Activated T-cell treated with anti-CD3 and anti-CD28 coated beads, Interleukin-2, amount 50 U/mL, for 72 hours (primary cell): Measurements from ENCODE around the gene CCDC137. TPM values are rescaled to one million over a fixed set of nuclear protein-coding genes. Genes with fewer than 3 reads are reported as not detected.

ENCODE experiments used
- ATAC-seq, 2 donors: fragments of 150-1000 bp; cut with Tn5 transposase; replicated peaks in 1 of 2; 2 replicates each; pipeline ENCODE4 v1.10.0; 2021; ENCODE audit warnings: moderate library complexity in 2 of 2, mild to moderate bottlenecking in 1 of 2
- DNase-seq, 2 donors: peaks; one replicate each; pipeline ENCODE4 v3.0.0; 2021 to 2022; ENCODE audit warnings: mixed read lengths in 1 of 2
- H3K27ac Mint-ChIP-seq: one replicate; pipeline ENCODE4 v1.8.0; 2022; ENCODE audit warnings: mild to moderate bottlenecking, moderate library complexity, mixed read lengths
- H3K27me3 Mint-ChIP-seq: one replicate; pipeline ENCODE4 v1.8.0; 2022; ENCODE audit warnings: low read depth, mixed read lengths
- H3K36me3 Mint-ChIP-seq, 2 donors: one replicate each; pipeline ENCODE4 v1.8.0; 2022; ENCODE audit warnings: mixed read lengths in 2 of 2, mild to moderate bottlenecking in 1 of 2; ENCODE audit not compliant: insufficient read depth in 2 of 2
- H3K4me1 Mint-ChIP-seq: one replicate; pipeline ENCODE4 v1.8.0; 2022; ENCODE audit warnings: low read depth, mixed read lengths
- H3K4me3 Mint-ChIP-seq, 2 donors: one replicate each; pipeline ENCODE4 v1.8.0; 2022; ENCODE audit warnings: mild to moderate bottlenecking in 2 of 2, mixed read lengths in 2 of 2, moderate library complexity in 2 of 2
- H3K9me3 Mint-ChIP-seq, 2 donors: one replicate each; pipeline ENCODE4 v1.8.0; 2022; ENCODE audit warnings: mixed read lengths in 2 of 2
- total RNA-seq, 2 donors: library from RNA; stranded (reverse); gene quantifications; one replicate each; pipeline ENCODE4 v1.2.3, GENCODE V29; 2022

CCDC137 gene
- total RNA-seq, 2 donors from 2014 or later = 26.1 to 46.5 TPM

GRCh38 chr17:81713556-81714411 lies 47.2 kb downstream of the CCDC137 start:
- H3K36me3 Mint-ChIP-seq = no peaks in the 10 kb centered on the region
- H3K27ac Mint-ChIP-seq = no peak overlapping the region
- H3K4me1 Mint-ChIP-seq = peaks cover 34% of the 10 kb centered on the region
- H3K27me3 Mint-ChIP-seq = no peaks in the 10 kb centered on the region
- ATAC-seq (no peak), DNase-seq (no peak)
- H3K4me3 Mint-ChIP-seq = peak overlapping the region; percentile 93
- no peaks in the 10 kb centered on the region for H3K9me3 Mint-ChIP-seq

- ATAC-seq = no peak
- Mint-ChIP-seq H3K9me3 (no peaks in the 10 kb centered on the region), H3K4me1 (peaks cover 34% of the 10 kb centered on the region), H3K4me3 (no peak overlapping the region), H3K27ac (no peak overlapping the region), H3K27me3 (no peaks in the 10 kb centered on the region), H3K36me3 (no peaks in the 10 kb centered on the region)
- no peak for DNase-seq
Measured at GRCh38 chr17:81714412-81715106, 48.0 kb downstream of the CCDC137 start.

DNA sequence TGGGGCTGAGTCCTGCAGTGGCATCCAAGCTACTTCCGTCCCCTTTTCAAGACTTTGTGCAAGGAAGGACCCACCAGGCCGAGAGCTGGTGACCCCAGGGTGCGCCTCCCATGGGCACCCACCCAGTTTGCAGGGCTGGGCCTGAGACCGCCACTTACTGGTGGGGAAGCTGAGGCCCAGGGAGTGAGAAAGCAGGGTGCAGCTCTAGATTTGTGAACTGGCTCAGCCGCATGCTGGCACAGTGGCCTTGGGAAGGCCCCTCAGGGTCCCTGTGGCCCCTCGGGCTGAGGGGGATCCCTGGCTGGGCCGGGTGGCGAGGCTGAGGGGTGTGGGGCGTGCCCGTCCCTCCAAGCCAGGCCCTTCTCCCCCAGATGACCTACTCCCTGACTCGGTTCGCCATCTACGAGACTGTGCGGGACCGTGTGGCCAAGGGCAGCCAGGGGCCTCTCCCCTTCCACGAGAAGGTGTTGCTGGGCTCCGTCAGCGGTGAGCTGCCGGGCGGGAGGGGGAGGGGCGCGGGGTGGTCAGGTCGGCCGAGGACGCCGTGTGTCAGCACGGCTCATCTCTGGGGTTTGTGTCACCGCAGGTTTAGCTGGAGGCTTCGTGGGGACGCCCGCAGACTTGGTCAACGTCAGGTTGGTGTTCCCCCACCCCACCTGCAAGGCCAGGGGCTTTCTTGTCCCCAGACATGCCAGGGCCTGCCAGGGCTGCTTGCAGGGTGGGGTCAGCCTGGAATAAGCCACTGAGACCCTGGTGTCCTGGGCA lies 48.8 kb downstream of the CCDC137 start:
- Mint-ChIP-seq H3K4me1 (peaks cover 28% of the 10 kb centered on the region), H3K27ac (no peak overlapping the region), H3K27me3 (no peaks in the 10 kb centered on the region), H3K9me3 (no peaks in the 10 kb centered on the region), H3K4me3 (no peak overlapping the region), H3K36me3 (no peaks in the 10 kb centered on the region)
- ATAC-seq (no peak), DNase-seq (no peak)

DNA sequence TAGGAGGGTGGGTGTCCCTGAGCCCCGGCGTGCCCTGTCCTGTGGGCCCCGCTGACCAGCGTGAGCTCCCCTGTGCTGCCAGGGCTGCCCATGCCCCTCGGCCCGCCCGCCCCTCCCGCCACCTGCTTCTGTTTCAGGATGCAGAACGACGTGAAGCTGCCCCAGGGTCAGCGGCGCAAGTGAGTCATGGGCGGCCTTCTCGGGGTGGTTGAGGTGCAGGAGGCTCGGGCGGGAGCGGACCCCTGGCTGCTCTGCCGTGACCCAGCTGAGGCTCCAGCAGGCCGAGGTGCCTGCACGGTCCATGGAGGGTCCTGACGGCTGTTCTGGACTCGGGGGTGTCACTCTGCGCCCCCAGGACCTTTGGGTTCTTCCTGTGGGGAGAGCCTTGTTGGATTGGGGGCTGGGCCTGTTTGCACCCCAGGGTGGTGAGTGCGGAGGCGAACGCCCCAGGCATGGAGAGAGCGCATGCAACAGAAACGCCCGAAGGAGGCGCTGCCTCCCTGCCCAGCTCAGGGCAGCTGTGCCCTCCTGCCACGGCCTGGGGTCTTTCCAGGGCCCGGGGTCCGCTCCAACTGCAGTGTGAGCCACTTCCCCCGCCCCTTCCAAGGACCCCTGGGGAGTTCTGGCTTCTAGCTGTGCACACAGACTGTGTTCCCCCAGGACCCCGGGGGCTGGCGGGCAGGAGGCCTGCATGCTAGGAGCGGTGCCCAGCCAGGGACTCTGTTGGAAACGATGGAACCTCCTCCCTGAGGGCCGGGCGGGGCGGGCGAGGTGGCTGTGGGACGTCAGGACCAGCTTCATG lies 49.5 kb downstream of the CCDC137 start:
- Mint-ChIP-seq H3K4me1 (peaks cover 20% of the 10 kb centered on the region), H3K36me3 (peaks cover 0 to 1% of the 10 kb centered on the region in 2 donors), H3K27ac (no peak overlapping the region), H3K27me3 (no peaks in the 10 kb centered on the region), H3K4me3 (no peak overlapping the region), H3K9me3 (no peaks in the 10 kb centered on the region)
- DNase-seq = no peak
- no peak for ATAC-seq

GRCh38 chr17:81716674-81716996 lies 50.1 kb downstream of the CCDC137 start:
- Mint-ChIP-seq H3K27me3 (no peaks in the 10 kb centered on the region), H3K9me3 (no peaks in the 10 kb centered on the region)

GRCh38 chr17:81717049-81717765 lies 50.7 kb downstream of the CCDC137 start:
- Mint-ChIP-seq H3K27ac (no peak overlapping the region), H3K9me3 (no peaks in the 10 kb centered on the region)
- ATAC-seq = no peak

More at GRCh38 chr17:81716674-81716996, 50.1 kb downstream of the CCDC137 start:
- Mint-ChIP-seq H3K36me3 (peaks cover 0 to 1% of the 10 kb centered on the region in 2 donors), H3K4me3 (no peak overlapping the region), H3K4me1 (peaks cover 14% of the 10 kb centered on the region), H3K27ac (no peak overlapping the region)
- no peak for ATAC-seq
- no peak for DNase-seq

GRCh38 chr17:81717766-81718089 lies 51.2 kb downstream of the CCDC137 start:
- no peak overlapping the region for H3K4me3 Mint-ChIP-seq
- H3K27ac Mint-ChIP-seq = no peak overlapping the region
- no peaks in the 10 kb centered on the region for H3K9me3 Mint-ChIP-seq
- DNase-seq (no peak), ATAC-seq (no peak)
- no peaks in the 10 kb centered on the region for H3K27me3 Mint-ChIP-seq
- peaks cover 12% of the 10 kb centered on the region for H3K4me1 Mint-ChIP-seq
- peaks cover 0 to 1% of the 10 kb centered on the region in 2 donors for H3K36me3 Mint-ChIP-seq

More at GRCh38 chr17:81717049-81717765, 50.7 kb downstream of the CCDC137 start:
- Mint-ChIP-seq H3K4me3 (no peak overlapping the region), H3K4me1 (peaks cover 13% of the 10 kb centered on the region), H3K27me3 (no peaks in the 10 kb centered on the region), H3K36me3 (peaks cover 0 to 1% of the 10 kb centered on the region in 2 donors)
- DNase-seq = no peak

DNA sequence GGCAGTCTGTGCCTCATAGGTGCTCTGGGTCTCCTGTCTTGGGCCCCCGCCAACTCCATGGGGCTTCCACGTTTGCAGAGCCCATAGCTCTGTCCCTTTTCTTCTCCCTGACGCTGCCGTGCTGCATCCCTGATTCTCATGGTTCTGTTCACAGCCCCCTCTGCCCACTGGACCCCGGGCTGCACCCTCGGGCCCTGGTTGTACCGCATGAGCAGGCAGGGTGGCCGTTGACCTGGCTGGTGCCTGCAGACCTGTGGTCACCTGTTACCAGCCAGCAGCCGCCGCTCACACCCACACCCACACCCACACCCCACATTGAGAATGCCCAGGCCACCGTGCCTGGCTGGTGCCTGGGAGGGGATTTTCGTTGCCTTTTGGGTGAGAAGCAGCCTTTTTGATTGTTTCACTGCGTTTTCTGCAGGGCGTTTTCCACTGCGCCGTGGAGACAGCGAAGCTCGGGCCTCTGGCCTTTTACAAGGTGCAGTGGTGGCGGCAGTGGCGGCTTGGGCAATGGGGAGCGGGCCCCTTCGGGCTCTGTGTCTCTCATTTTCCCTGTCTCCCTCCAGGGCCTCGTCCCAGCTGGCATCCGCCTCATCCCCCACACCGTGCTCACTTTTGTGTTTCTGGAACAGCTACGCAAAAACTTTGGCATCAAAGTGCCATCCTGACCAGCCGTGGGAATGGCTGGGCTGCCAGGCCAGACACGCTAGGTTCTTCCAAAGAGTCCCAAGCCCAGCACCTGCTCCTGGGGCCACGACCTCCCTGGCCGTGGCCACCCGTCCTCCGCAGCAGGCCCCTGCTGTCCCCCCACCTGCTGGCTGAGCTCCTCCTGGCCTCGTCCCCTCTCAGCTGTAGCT lies 53.1 kb downstream of the CCDC137 start:
- Mint-ChIP-seq H3K36me3 (peaks cover 0 to 1% of the 10 kb centered on the region in 2 donors), H3K9me3 (no peaks in the 10 kb centered on the region), H3K4me1 (peaks cover 3% of the 10 kb centered on the region), H3K4me3 (no peak overlapping the region), H3K27ac (no peak overlapping the region), H3K27me3 (peaks cover 12% of the 10 kb centered on the region)
- DNase-seq = no peak
- no peak for ATAC-seq

GRCh38 chr17:81720267-81721071 lies 53.9 kb downstream of the CCDC137 start:
- H3K27me3 Mint-ChIP-seq = peaks cover 12% of the 10 kb centered on the region
- H3K4me3 Mint-ChIP-seq = no peak overlapping the region
- ATAC-seq (no peak), DNase-seq (no peak)
- peaks cover 3% of the 10 kb centered on the region for H3K4me1 Mint-ChIP-seq
- peaks cover 0 to 1% of the 10 kb centered on the region in 2 donors for H3K36me3 Mint-ChIP-seq
- H3K27ac Mint-ChIP-seq = no peak overlapping the region
- H3K9me3 Mint-ChIP-seq = no peaks in the 10 kb centered on the region

- H3K36me3 Mint-ChIP-seq = peaks cover 0 to 1% of the 10 kb centered on the region in 2 donors
- DNase-seq (no peak), ATAC-seq (no peak)
- no peaks in the 10 kb centered on the region for H3K9me3 Mint-ChIP-seq
- no peak overlapping the region for H3K27ac Mint-ChIP-seq
- no peak overlapping the region for H3K4me3 Mint-ChIP-seq
- peaks cover 12% of the 10 kb centered on the region for H3K27me3 Mint-ChIP-seq
- peaks cover 3% of the 10 kb centered on the region for H3K4me1 Mint-ChIP-seq
Measured at GRCh38 chr17:81722184-81723120, 55.9 kb downstream of the CCDC137 start.
